Neural cell (in vitro differentiated cells): ENCODE data around the gene ANXA2.

Experiments
- EP300 ChIP-seq: fragments of 450-650 bp; conservative IDR thresholded peaks from 2 replicates; pipeline ENCODE4 v1.6.1; 2014; ENCODE audit warnings: antibody characterized with exemption, mild to moderate bottlenecking, moderate library complexity; ENCODE audit not compliant: poor library complexity, severe bottlenecking
- EZH2 ChIP-seq: fragments of 200-600, 300-800 bp; shearing (Covaris generic), sonication (generic); IDR thresholded peaks from 2 replicates; pipeline ENCODE4 v1.6.1; 2014; ENCODE audit warnings: antibody characterized with exemption, low read length, borderline replicate concordance, mild to moderate bottlenecking; ENCODE audit not compliant: insufficient read depth, poor library complexity, severe bottlenecking
- MXI1 ChIP-seq: fragments of 450-650 bp; conservative IDR thresholded peaks from 2 replicates; pipeline ENCODE4 v1.6.1; 2014; ENCODE audit warnings: antibody characterized with exemption, mild to moderate bottlenecking; ENCODE audit not compliant: poor library complexity, severe bottlenecking
- POLR2AphosphoS5 ChIP-seq: IDR thresholded peaks from 2 replicates; pipeline ENCODE4 v1.6.1; 2012
- RAD21 ChIP-seq: fragments of 450-650 bp; conservative IDR thresholded peaks from 2 replicates; pipeline ENCODE4 v1.6.1; 2014; ENCODE audit warnings: antibody characterized with exemption, mild to moderate bottlenecking, moderate library complexity
- SMC3 ChIP-seq: fragments of 450-650 bp; conservative IDR thresholded peaks from 2 replicates; pipeline ENCODE4 v1.6.1; 2014; ENCODE audit warnings: antibody characterized with exemption, mild to moderate bottlenecking, moderate library complexity; ENCODE audit not compliant: poor library complexity
- TAF1 ChIP-seq: IDR thresholded peaks from 2 replicates; pipeline ENCODE4 v1.6.1; 2012; ENCODE audit warnings: low read depth
- TF ChIP-seq, protein P1 (sequence below): fragments of 450-650 bp; IDR thresholded peaks from 2 replicates; pipeline ENCODE4 v1.5.1; 2014; ENCODE audit warnings: antibody characterized with exemption, mild to moderate bottlenecking, moderate library complexity; ENCODE audit not compliant: poor library complexity, severe bottlenecking
- TF ChIP-seq, protein P2 (sequence below): IDR thresholded peaks from 2 replicates; pipeline ENCODE4 v1.6.1; 2012; ENCODE audit warnings: borderline replicate concordance

DNA sequence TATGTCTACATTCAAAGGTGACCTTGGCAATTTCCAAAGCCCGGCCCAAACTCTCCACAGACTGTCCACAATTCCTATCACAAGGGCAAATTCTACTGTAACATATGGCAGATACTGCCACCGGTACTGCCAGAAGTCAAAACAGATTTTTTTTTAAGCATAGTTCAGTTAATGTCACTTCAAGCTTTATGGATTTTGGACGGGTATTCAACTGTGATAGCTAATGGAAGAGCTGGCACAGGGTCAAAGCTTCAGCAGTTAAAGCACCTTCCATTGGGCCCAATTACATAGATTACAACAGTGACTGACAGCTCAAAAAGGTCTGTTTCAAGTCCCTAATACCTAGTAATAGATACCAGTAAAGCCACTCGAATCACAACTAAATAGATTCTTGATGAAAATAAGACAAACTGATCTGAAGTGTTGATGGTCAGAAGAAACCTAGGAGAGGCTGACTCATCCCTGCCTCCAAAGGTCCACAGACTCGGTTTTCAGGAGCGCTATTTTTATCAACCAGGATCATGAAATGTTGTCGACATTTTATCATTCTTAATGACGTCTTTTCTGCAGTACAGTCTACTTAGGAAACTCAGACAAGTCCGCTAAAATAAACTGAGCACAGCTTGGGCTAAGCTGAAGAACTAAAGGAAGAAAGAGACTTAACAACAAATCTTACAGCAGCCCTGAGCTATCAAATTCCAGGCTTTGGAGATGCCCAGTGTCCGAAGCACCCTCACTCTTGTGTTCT is 38.7 kb downstream of the ANXA2 start:
- TF ChIP-seq, protein P1, sequence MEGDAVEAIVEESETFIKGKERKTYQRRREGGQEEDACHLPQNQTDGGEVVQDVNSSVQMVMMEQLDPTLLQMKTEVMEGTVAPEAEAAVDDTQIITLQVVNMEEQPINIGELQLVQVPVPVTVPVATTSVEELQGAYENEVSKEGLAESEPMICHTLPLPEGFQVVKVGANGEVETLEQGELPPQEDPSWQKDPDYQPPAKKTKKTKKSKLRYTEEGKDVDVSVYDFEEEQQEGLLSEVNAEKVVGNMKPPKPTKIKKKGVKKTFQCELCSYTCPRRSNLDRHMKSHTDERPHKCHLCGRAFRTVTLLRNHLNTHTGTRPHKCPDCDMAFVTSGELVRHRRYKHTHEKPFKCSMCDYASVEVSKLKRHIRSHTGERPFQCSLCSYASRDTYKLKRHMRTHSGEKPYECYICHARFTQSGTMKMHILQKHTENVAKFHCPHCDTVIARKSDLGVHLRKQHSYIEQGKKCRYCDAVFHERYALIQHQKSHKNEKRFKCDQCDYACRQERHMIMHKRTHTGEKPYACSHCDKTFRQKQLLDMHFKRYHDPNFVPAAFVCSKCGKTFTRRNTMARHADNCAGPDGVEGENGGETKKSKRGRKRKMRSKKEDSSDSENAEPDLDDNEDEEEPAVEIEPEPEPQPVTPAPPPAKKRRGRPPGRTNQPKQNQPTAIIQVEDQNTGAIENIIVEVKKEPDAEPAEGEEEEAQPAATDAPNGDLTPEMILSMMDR: no peak
- no peak for TF ChIP-seq TAF1
- no peak for TF ChIP-seq POLR2AphosphoS5
- TF ChIP-seq SMC3: no peak
- no peak for TF ChIP-seq EZH2
- no peak for TF ChIP-seq EP300
- TF ChIP-seq, protein P2, sequence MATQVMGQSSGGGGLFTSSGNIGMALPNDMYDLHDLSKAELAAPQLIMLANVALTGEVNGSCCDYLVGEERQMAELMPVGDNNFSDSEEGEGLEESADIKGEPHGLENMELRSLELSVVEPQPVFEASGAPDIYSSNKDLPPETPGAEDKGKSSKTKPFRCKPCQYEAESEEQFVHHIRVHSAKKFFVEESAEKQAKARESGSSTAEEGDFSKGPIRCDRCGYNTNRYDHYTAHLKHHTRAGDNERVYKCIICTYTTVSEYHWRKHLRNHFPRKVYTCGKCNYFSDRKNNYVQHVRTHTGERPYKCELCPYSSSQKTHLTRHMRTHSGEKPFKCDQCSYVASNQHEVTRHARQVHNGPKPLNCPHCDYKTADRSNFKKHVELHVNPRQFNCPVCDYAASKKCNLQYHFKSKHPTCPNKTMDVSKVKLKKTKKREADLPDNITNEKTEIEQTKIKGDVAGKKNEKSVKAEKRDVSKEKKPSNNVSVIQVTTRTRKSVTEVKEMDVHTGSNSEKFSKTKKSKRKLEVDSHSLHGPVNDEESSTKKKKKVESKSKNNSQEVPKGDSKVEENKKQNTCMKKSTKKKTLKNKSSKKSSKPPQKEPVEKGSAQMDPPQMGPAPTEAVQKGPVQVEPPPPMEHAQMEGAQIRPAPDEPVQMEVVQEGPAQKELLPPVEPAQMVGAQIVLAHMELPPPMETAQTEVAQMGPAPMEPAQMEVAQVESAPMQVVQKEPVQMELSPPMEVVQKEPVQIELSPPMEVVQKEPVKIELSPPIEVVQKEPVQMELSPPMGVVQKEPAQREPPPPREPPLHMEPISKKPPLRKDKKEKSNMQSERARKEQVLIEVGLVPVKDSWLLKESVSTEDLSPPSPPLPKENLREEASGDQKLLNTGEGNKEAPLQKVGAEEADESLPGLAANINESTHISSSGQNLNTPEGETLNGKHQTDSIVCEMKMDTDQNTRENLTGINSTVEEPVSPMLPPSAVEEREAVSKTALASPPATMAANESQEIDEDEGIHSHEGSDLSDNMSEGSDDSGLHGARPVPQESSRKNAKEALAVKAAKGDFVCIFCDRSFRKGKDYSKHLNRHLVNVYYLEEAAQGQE: no peak
- TF ChIP-seq MXI1: no peak
- no peak for TF ChIP-seq RAD21
